GM12878 (cell line): Measurements from ENCODE around the gene MYO16. TPM values are rescaled to one million over a fixed set of nuclear protein-coding genes. Genes with fewer than 3 reads are reported as not detected.

Experiments used
- ATAC-seq: fragments of 200-7000 bp; cut with Tn5 transposase; 3 replicates; pipeline ENCODE4 v1.9.1; 2020; ENCODE audit warnings: mild to moderate bottlenecking, moderate library complexity
- BruUV-seq: library from RNA; stranded (reverse); fragments of 400-500 nt; replicated peaks from 2 replicates; lab custom pipeline; 2021; lab: Mats Ljungman, UMichigan
- CTCF ChIA-PET: fragments of 300-600 bp; sonication (Branson Sonifier 250); formaldehyde crosslinking; extraction: SDS; loops from one replicate; lab custom pipeline; 2021; ENCODE audit warnings: inconsistent platforms; lab: Yijun Ruan, JAX
- POLR2A ChIA-PET: fragments of 350-600 bp; formaldehyde crosslinking; extraction: SDS; loops from one replicate; lab custom pipeline; 2021; ENCODE audit warnings: inconsistent platforms; lab: Charles Lee
- RAD21 ChIA-PET: fragments of 300-600 bp; sonication (Branson Sonifier 250); formaldehyde crosslinking; loops from one replicate; lab custom pipeline; 2023; ENCODE audit warnings: antibody characterized with exemption; ENCODE audit not compliant: unreplicated experiment; lab: Charles Lee
- SMC1A ChIA-PET: fragments of 300-600 bp; sonication (Branson Sonifier 250); formaldehyde crosslinking; loops from one replicate; lab custom pipeline; 2023; ENCODE audit not compliant: unreplicated experiment, uncharacterized antibody; lab: Charles Lee
- DNase-seq: peaks from one replicate; pipeline ENCODE4 v3.0.0-alpha.2; 2011; ENCODE audit warnings: low read depth, low spot score
- FAIRE-seq: peaks from 3 replicates; lab custom pipeline; 2011; peaks lifted over from hg19 to GRCh38; lab: Jason Lieb, UNC
- H2AFZ ChIP-seq: 2 replicates; pipeline ENCODE4 v1.6.0; 2011; ENCODE audit warnings: low read depth, low read length, control low read depth; ENCODE audit not compliant: control insufficient read depth
- H3K27ac ChIP-seq: 2 replicates; pipeline ENCODE4 v1.5.1; 2011; ENCODE audit warnings: control low read depth; ENCODE audit not compliant: control insufficient read depth, insufficient read depth
- H3K27me3 ChIP-seq, 2 experiments: replicated peaks in 1 of 2; 2 replicates each; pipeline versions ENCODE4 v1.6.0 to v1.6.1; 2011; ENCODE audit warnings: low read length in 1 of 2; ENCODE audit not compliant: control insufficient read depth in 2 of 2, insufficient read depth in 2 of 2
- H3K36me3 ChIP-seq, 2 experiments: 2 replicates each; pipeline ENCODE4 v1.5.1; 2011; ENCODE audit warnings: low read length in 1 of 2; ENCODE audit not compliant: control insufficient read depth in 2 of 2, insufficient read depth in 2 of 2
- H3K4me1 ChIP-seq: 2 replicates; pipeline ENCODE4 v1.6.1; 2011; ENCODE audit warnings: mild to moderate bottlenecking, low read length, moderate library complexity, mixed read lengths; ENCODE audit not compliant: control insufficient read depth, insufficient read depth
- H3K4me2 ChIP-seq: 2 replicates; pipeline ENCODE4 v1.6.0; 2011; ENCODE audit warnings: control low read depth; ENCODE audit not compliant: control insufficient read depth, insufficient read depth
- H3K4me3 ChIP-seq: fragments of 200-600 bp; sonication (generic); 2 replicates; pipeline ENCODE4 v1.5.1; 2016
- H3K79me2 ChIP-seq: 2 replicates; pipeline ENCODE4 v1.6.0; 2011; ENCODE audit warnings: low read length; ENCODE audit not compliant: control insufficient read depth, insufficient read depth
- H3K9ac ChIP-seq: 2 replicates; pipeline ENCODE4 v1.8.0; 2011; ENCODE audit warnings: low read length, control low read depth, mixed read lengths; ENCODE audit not compliant: control insufficient read depth, insufficient read depth
- H3K9me3 ChIP-seq: replicated peaks from 3 replicates; pipeline ENCODE4 v1.5.1; 2011; ENCODE audit warnings: mild to moderate bottlenecking, low read length; ENCODE audit not compliant: control insufficient read depth, insufficient read depth
- H4K20me1 ChIP-seq: 2 replicates; pipeline ENCODE4 v1.6.0; 2011; ENCODE audit not compliant: control insufficient read depth, insufficient read depth
- BCL11A ChIP-seq: IDR thresholded peaks from 2 replicates; pipeline ENCODE4 v1.6.1; 2011; ENCODE audit warnings: low read depth, low read length
- CBX5 ChIP-seq: sonication (generic); IDR thresholded peaks from 2 replicates; pipeline ENCODE4 v1.6.1; 2016; ENCODE audit warnings: low read depth, moderate library complexity, mild to moderate bottlenecking, inconsistent platforms
- ELK1 ChIP-seq: IDR thresholded peaks from 2 replicates; pipeline ENCODE4 v1.6.1; 2012; ENCODE audit warnings: low read depth, low read length, improper control_type of control experiment
- HCFC1 ChIP-seq: fragments of 150-350 bp; IDR thresholded peaks from 2 replicates; pipeline ENCODE4 v1.6.1; 2014; ENCODE audit warnings: low read length
- MEF2B ChIP-seq: fragments of 450-650 bp; IDR thresholded peaks from 2 replicates; pipeline ENCODE4 v1.6.1; 2018; ENCODE audit warnings: mild to moderate bottlenecking, moderate library complexity; ENCODE audit not compliant: partially characterized antibody, poor library complexity, severe bottlenecking
- NFIC ChIP-seq: IDR thresholded peaks from 2 replicates; pipeline ENCODE4 v1.6.1; 2012; ENCODE audit warnings: low read depth, mild to moderate bottlenecking, inconsistent platforms, low read length, moderate library complexity
- NFXL1 ChIP-seq: fragments of 450-650 bp; IDR thresholded peaks from 2 replicates; pipeline ENCODE4 v1.6.1; 2017; ENCODE audit warnings: antibody characterized with exemption, mild to moderate bottlenecking, borderline replicate concordance
- NFYB ChIP-seq: IDR thresholded peaks from 2 replicates; pipeline ENCODE4 v1.6.1; 2011; ENCODE audit warnings: low read depth, mild to moderate bottlenecking, low read length, improper control_type of control experiment, moderate library complexity; ENCODE audit not compliant: insufficient read depth
- PAX5 ChIP-seq: IDR thresholded peaks from 2 replicates; pipeline ENCODE4 v1.6.1; 2011; ENCODE audit warnings: low read depth, low read length, borderline replicate concordance
- PRDM15 ChIP-seq: fragments of 450-650 bp; formaldehyde crosslinking; IDR thresholded peaks from 2 replicates; pipeline ENCODE4 v1.4.0; 2020; ENCODE audit warnings: mild to moderate bottlenecking, moderate library complexity
- RAD51 ChIP-seq: fragments of 450-650 bp; IDR thresholded peaks from 2 replicates; pipeline ENCODE4 v1.6.1; 2016; ENCODE audit warnings: moderate library complexity, mild to moderate bottlenecking, inconsistent platforms
- RUNX3 ChIP-seq: IDR thresholded peaks from 2 replicates; pipeline ENCODE4 v1.6.1; 2012; ENCODE audit warnings: low read length, inconsistent platforms
- SMARCA5 ChIP-seq: fragments of 450-650 bp; IDR thresholded peaks from 2 replicates; pipeline ENCODE4 v1.6.1; 2017; ENCODE audit warnings: mild to moderate bottlenecking
- YY1 ChIP-seq: IDR thresholded peaks from 2 replicates; pipeline ENCODE4 v1.6.1; 2011; ENCODE audit warnings: low read depth, mild to moderate bottlenecking, low read length
- ZNF217 ChIP-seq: fragments of 450-650 bp; IDR thresholded peaks from 2 replicates; pipeline ENCODE4 v1.6.1; 2017; ENCODE audit warnings: antibody characterized with exemption, mild to moderate bottlenecking
- ZZZ3 ChIP-seq: IDR thresholded peaks from 2 replicates; pipeline ENCODE4 v1.6.1; 2011; ENCODE audit warnings: low read depth; ENCODE audit not compliant: control insufficient read depth, insufficient read length
- WGBS: methylation state at CpG from one replicate; pipeline ENCODE4 v1.1.6; 2016; ENCODE audit warnings: low lambda C conversion rate; ENCODE audit not compliant: insufficient replicate concordance, insufficient coverage; ENCODE audit errors: missing lambda C conversion rate; 5-methylcytosine and 5-hydroxymethylcytosine counted together
- in situ Hi-C: fragments of 300-500 bp; cut with MboI; formaldehyde crosslinking; loops from 9 replicates; pipeline ENCODE4 v1.14.3; 2018; ENCODE audit warnings: mixed read lengths
- intact Hi-C: fragments of 100-400 bp; cut with micrococcal nuclease; formaldehyde crosslinking; loops from one replicate; pipeline ENCODE4 v1.14.2; 2022; ENCODE audit not compliant: unreplicated experiment
- polyA plus RNA-seq, 11 experiments: library from polyadenylated mRNA; depleted of rRNA in 4 of 11; unstranded in 6 of 11; stranded (reverse) in 5 of 11; fragments of >200 nt; fragmentation: Nextera tagmentation in 4 of 11; fragmentation: Illumina TruSeq in 1 of 11; extraction: Ambion mirVana in 4 of 11; extraction: Trizol in 1 of 11; gene quantifications; 1 replicate in 1 of 11; 2 replicates in 10 of 11; pipeline versions ENCODE4 v1.2.1 to v1.2.3, GENCODE V29; 2011 to 2016; ENCODE audit warnings: inconsistent platforms in 2 of 11, missing spikeins in 2 of 11, low read depth in 1 of 11
- total RNA-seq, 4 experiments: library from RNA; depleted of rRNA in 3 of 4; stranded (reverse); fragments of >200 nt in 3 of 4; fragmentation: Illumina TruSeq in 1 of 4; extraction: Trizol in 1 of 4; gene quantifications; 2 replicates each; pipeline versions ENCODE4 v1.2.1 to v1.2.3, GENCODE V29; 2013 to 2021

The MYO16 gene
- total and polyA plus RNA-seq, 10 of the 15 experiments (the other 5 are each of a cell fraction or from before 2014, with no cell fraction given) = under 0.01 to 1.7 (median 0.05) TPM; not detected in 4

GRCh38 chr13:108755083-108755482, 125.7 kb downstream of the MYO16 start:
- TF ChIP-seq MEF2B = peak; percentile 69
- no peak for TF ChIP-seq ZZZ3
- POLR2A ChIA-PET = no interaction called here
- DNase-seq = no peak
- in situ Hi-C loops (no loop called here), intact Hi-C loops (no loop called here)
- peak; percentile 81 for ATAC-seq
- Histone ChIP-seq H3K36me3 (no peaks in the 10 kb centered on the region), H3K27me3 (no peaks in the 10 kb centered on the region), H3K9me3 (no peaks in the 10 kb centered on the region), H3K27ac (no peak overlapping the region), H3K79me2 (no peaks in the 10 kb centered on the region), H3K4me2 (no peak overlapping the region), H2AFZ (no peak overlapping the region), H3K4me3 (no peak overlapping the region), H3K4me1 (no peaks in the 10 kb centered on the region), H4K20me1 (no peaks in the 10 kb centered on the region), H3K9ac (no peak overlapping the region)
- CTCF ChIA-PET = no interaction called here
- SMC1A ChIA-PET = no interaction called here
- RAD21 ChIA-PET = no interaction called here
- no TSS peak for BruUV-seq
- no peak for FAIRE-seq

GRCh38 chr13:108760129-108760528, 130.7 kb downstream of the MYO16 start:
- Histone ChIP-seq H3K4me3 (no peak overlapping the region), H3K4me2 (no peak overlapping the region), H2AFZ (no peak overlapping the region), H3K9ac (no peak overlapping the region), H3K9me3 (no peaks in the 10 kb centered on the region), H3K4me1 (no peaks in the 10 kb centered on the region), H3K27me3 (no peaks in the 10 kb centered on the region), H4K20me1 (no peaks in the 10 kb centered on the region), H3K27ac (no peak overlapping the region), H3K36me3 (no peaks in the 10 kb centered on the region), H3K79me2 (no peaks in the 10 kb centered on the region)
- ChIA-PET POLR2A (no interaction called here), RAD21 (no interaction called here), SMC1A (interaction anchor here (0.7 kb wide), 1 partner anchor 1204 kb away, joined by 3 read pairs; no protein-coding TSS in a partner anchor), CTCF (no interaction called here)
- no peak for DNase-seq
- no peak for ATAC-seq
- BruUV-seq = no TSS peak
- intact Hi-C loops = no loop called here
- in situ Hi-C loops = no loop called here
- FAIRE-seq = no peak
- 84% methylated on average over 1 of the region's 1 CpG for WGBS
- no peak for TF ChIP-seq NFIC
- TF ChIP-seq SMARCA5 = no peak
- TF ChIP-seq NFYB = no peak
- TF ChIP-seq CBX5 = no peak
- no peak for TF ChIP-seq PRDM15
- no peak for TF ChIP-seq YY1
- no peak for TF ChIP-seq HCFC1
- no peak for TF ChIP-seq RUNX3
- no peak for TF ChIP-seq ZNF217
- TF ChIP-seq BCL11A = no peak
- TF ChIP-seq NFXL1 = no peak
- no peak for TF ChIP-seq ELK1
- no peak for TF ChIP-seq RAD51
- no peak for TF ChIP-seq PAX5
